Urinary bladder (tissue), 4 donors: Measurements from ENCODE around the gene MPP2. TPM values are rescaled to one million over a fixed set of nuclear protein-coding genes. Genes with fewer than 3 reads are reported as not detected.
"Not testable (repeated sequence)": the region's sequence is repeated elsewhere in the genome, so short reads cannot be mapped to it uniquely, and the experiment has no call there.

Source experiments
- DNase-seq: peaks from one replicate; pipeline ENCODE4 v3.0.0-alpha.2; 2015; ENCODE audit errors: extremely low spot score
- H3K27ac ChIP-seq: one replicate; pipeline ENCODE4 v1.5.1; 2013; ENCODE audit warnings: low read depth, mild to moderate bottlenecking, moderate library complexity
- H3K36me3 ChIP-seq: one replicate; pipeline ENCODE4 v1.6.1; 2013; ENCODE audit warnings: mild to moderate bottlenecking, moderate library complexity; ENCODE audit not compliant: insufficient read depth
- H3K4me1 ChIP-seq: one replicate; pipeline ENCODE4 v1.6.1; 2013; ENCODE audit warnings: mild to moderate bottlenecking, moderate library complexity; ENCODE audit not compliant: insufficient read depth
- H3K4me3 ChIP-seq: one replicate; pipeline ENCODE4 v1.5.1; 2013; ENCODE audit warnings: low read depth, low read length
- WGBS: extraction: QIAGEN DNeasy Blood & Tissue Kit; methylation state at CpG from one replicate; pipeline ENCODE4 v1.1.7; 2013; 5-methylcytosine and 5-hydroxymethylcytosine counted together
- polyA plus RNA-seq: library from polyadenylated mRNA; stranded (reverse); fragments of 200-250 nt; gene quantifications from one replicate; pipeline ENCODE4 v1.2.3, GENCODE V29; 2013
- total RNA-seq: library from RNA; depleted of rRNA; stranded (reverse); fragments of >200 nt; gene quantifications from one replicate; pipeline ENCODE4 v1.2.3, GENCODE V29; 2014
- donor health status: healthy with polysubstance abuse.
- donor health status: healthy.

MPP2 gene
- total and polyA plus RNA-seq, 2 donors: 3.7 to 14.9 TPM

GRCh38 chr17:43869031-43869430, 38.3 kb downstream of the MPP2 start:
- not testable (repeated sequence) for H3K27ac ChIP-seq, DNase-seq
- WGBS: 94% methylated on average over 6 of the region's 6 CpGs

GRCh38 chr17:43868226-43868994, 38.9 kb downstream of the MPP2 start:
- H3K36me3 ChIP-seq: no peaks in the 10 kb centered on the region
- H3K4me3 ChIP-seq: no peak overlapping the region
- WGBS: 87% methylated on average over 10 of the region's 10 CpGs
- H3K4me1 ChIP-seq: no peaks in the 10 kb centered on the region
- no peak for DNase-seq
- no peak overlapping the region for H3K27ac ChIP-seq

More at GRCh38 chr17:43869031-43869430, 38.3 kb downstream of the MPP2 start:
- H3K4me3 ChIP-seq, H3K4me1 ChIP-seq, H3K36me3 ChIP-seq: not testable (repeated sequence)

- Histone ChIP-seq H3K4me1 (no peaks in the 10 kb centered on the region), H3K27ac (no peak overlapping the region), H3K4me3 (no peak overlapping the region), H3K36me3 (no peaks in the 10 kb centered on the region)
- DNase-seq: no peak
- 79% methylated on average over 4 of the region's 4 CpGs for WGBS
These were observed 43.0 kb downstream of the MPP2 start for GRCh38 chr17:43864161-43864984.

- H3K36me3 ChIP-seq: no peaks in the 10 kb centered on the region
- no peak overlapping the region for H3K27ac ChIP-seq
- DNase-seq: no peak
- 67% methylated on average over 9 of the region's 9 CpGs for WGBS
- no peaks in the 10 kb centered on the region for H3K4me1 ChIP-seq
- no peak overlapping the region for H3K4me3 ChIP-seq
These were observed 45.4 kb downstream of the MPP2 start for GRCh38 chr17:43861960-43862359.

- 61% methylated on average over 9 of the region's 9 CpGs for WGBS
- no peak overlapping the region for H3K4me3 ChIP-seq
- DNase-seq: no peak
- H3K4me1 ChIP-seq: no peaks in the 10 kb centered on the region
- no peak overlapping the region for H3K27ac ChIP-seq
- H3K36me3 ChIP-seq: no peaks in the 10 kb centered on the region
These were observed 46.3 kb downstream of the MPP2 start for GRCh38 chr17:43860927-43861622.

- Histone ChIP-seq H3K4me3 (no peak overlapping the region), H3K27ac (no peak overlapping the region), H3K4me1 (no peaks in the 10 kb centered on the region), H3K36me3 (no peaks in the 10 kb centered on the region)
- 84% methylated on average over 12 of the region's 12 CpGs for whole genome bisulfite sequencing
- DNase-seq: no peak
These were observed 47.1 kb downstream of the MPP2 start for GRCh38 chr17:43860077-43860725.

- Histone ChIP-seq H3K27ac (no peak overlapping the region), H3K36me3 (no peaks in the 10 kb centered on the region), H3K4me3 (no peak overlapping the region), H3K4me1 (no peaks in the 10 kb centered on the region)
- 54% methylated on average over 12 of the region's 12 CpGs for WGBS
- DNase-seq: no peak
These were observed 49.3 kb downstream of the MPP2 start for GRCh38 chr17:43857957-43858600.

GRCh38 chr17:43857141-43857540, 50.2 kb downstream of the MPP2 start:
- DNase-seq: no peak
- H3K4me1 ChIP-seq: no peaks in the 10 kb centered on the region
- 92% methylated on average over 5 of the region's 5 CpGs for WGBS
- H3K27ac ChIP-seq: no peak overlapping the region
- H3K36me3 ChIP-seq: no peaks in the 10 kb centered on the region
- H3K4me3 ChIP-seq: no peak overlapping the region

GRCh38 chr17:43856141-43856540, 51.2 kb downstream of the MPP2 start:
- Histone ChIP-seq H3K4me1 (no peaks in the 10 kb centered on the region), H3K36me3 (no peaks in the 10 kb centered on the region), H3K4me3 (no peak overlapping the region), H3K27ac (no peak overlapping the region)
- DNase-seq: no peak
- WGBS: 83% methylated on average over 3 of the region's 3 CpGs

GRCh38 chr17:43855061-43855460, 52.3 kb downstream of the MPP2 start:
- DNase-seq: no peak

GRCh38 chr17:43854498-43854897, 52.8 kb downstream of the MPP2 start:
- no peaks in the 10 kb centered on the region for H3K4me1 ChIP-seq
- no peak overlapping the region for H3K27ac ChIP-seq
- H3K36me3 ChIP-seq: no peaks in the 10 kb centered on the region
- DNase-seq: no peak
- no peak overlapping the region for H3K4me3 ChIP-seq
- 62% methylated on average over 8 of the region's 8 CpGs for WGBS

More at GRCh38 chr17:43855061-43855460, 52.3 kb downstream of the MPP2 start:
- H3K4me1 ChIP-seq: no peaks in the 10 kb centered on the region
- no peak overlapping the region for H3K4me3 ChIP-seq
- H3K36me3 ChIP-seq: no peaks in the 10 kb centered on the region
- H3K27ac ChIP-seq: no peak overlapping the region
- 75% methylated on average over 9 of the region's 9 CpGs for WGBS

- WGBS: 77% methylated on average over 7 of the region's 7 CpGs
- H3K36me3 ChIP-seq: no peaks in the 10 kb centered on the region
- no peak for DNase-seq
- H3K27ac ChIP-seq: no peak overlapping the region
- H3K4me1 ChIP-seq: no peaks in the 10 kb centered on the region
- H3K4me3 ChIP-seq: no peak overlapping the region
These were observed 53.8 kb downstream of the MPP2 start for GRCh38 chr17:43853546-43853945.

- DNase-seq: no peak
- H3K36me3 ChIP-seq: no peaks in the 10 kb centered on the region
- no peaks in the 10 kb centered on the region for H3K4me1 ChIP-seq
- H3K4me3 ChIP-seq: no peak overlapping the region
- no peak overlapping the region for H3K27ac ChIP-seq
- WGBS: 91% methylated on average over 8 of the region's 8 CpGs
These were observed 54.8 kb downstream of the MPP2 start for GRCh38 chr17:43852571-43852970.
